Measurements from ENCODE around the gene RFT1. TPM values are rescaled to one million over a fixed set of nuclear protein-coding genes. Genes with fewer than 3 reads are reported as not detected.
A peak's percentile ranks its signal among the peaks of the same experiment; 100 is the strongest.

The RFT1 gene
- total and polyA plus RNA-seq, 2 of the 13 experiments (the other 11 are each of a cell fraction or from before 2014, with no cell fraction given) = 23.2 to 37.0 TPM

GRCh38 chr3:53159156-53160060 lies 29.2 kb upstream of the RFT1 start (continued):
- TF ChIP-seq ZNF407 (CRISPR knock-in tag; IDR thresholded peaks at IDR 0.05; ENCODE audit: not compliant biosample characterization) (no peak), BRF2 (CRISPR knock-in tag; IDR thresholded peaks at IDR 0.05) (no peak), DNMT1 (CRISPR knock-in tag; IDR thresholded peaks at IDR 0.05) (no peak), TRIM24 (CRISPR knock-in tag; IDR thresholded peaks at IDR 0.05) (no peak), MEIS2 (CRISPR knock-in tag; IDR thresholded peaks at IDR 0.05) (no peak), ZNF746 (CRISPR knock-in tag; IDR thresholded peaks at IDR 0.05) (peak; percentile 79), ADNP (CRISPR knock-in tag; IDR thresholded peaks at IDR 0.05) (no peak), ZBTB7B (CRISPR knock-in tag; IDR thresholded peaks at IDR 0.05) (0 out of 2 replicates have a peak, but pooled peaks have one; percentile 38), NONO (IDR thresholded peaks at IDR 0.05) (no peak), NONO (CRISPR knock-in tag; conservative IDR thresholded peaks at IDR 0.05) (peak; percentile 67; the same call in 1 of the 2 replicates), ZFX (CRISPR knock-in tag; IDR thresholded peaks at IDR 0.05; ENCODE audit: low read depth) (peak; percentile 32; the same call in 1 of the 2 replicates), SSRP1 (CRISPR knock-in tag; IDR thresholded peaks at IDR 0.05) (0 out of 2 replicates have a peak, but pooled peaks have one; percentile 54)
